HG03159 (cell line): ENCODE measurements around the gene BICD1.
"Not testable (repeated sequence)": the region's sequence is repeated elsewhere in the genome, so short reads cannot be mapped to it uniquely, and the experiment has no call there.

Source experiments
- ATAC-seq: cut with Tn5 transposase; IDR thresholded peaks from one replicate; pipeline ENCODE4 v1.9.1; 2021; ENCODE audit warnings: mild to moderate bottlenecking, moderate library complexity; ENCODE audit not compliant: unreplicated experiment

The BICD1 gene

DNA sequence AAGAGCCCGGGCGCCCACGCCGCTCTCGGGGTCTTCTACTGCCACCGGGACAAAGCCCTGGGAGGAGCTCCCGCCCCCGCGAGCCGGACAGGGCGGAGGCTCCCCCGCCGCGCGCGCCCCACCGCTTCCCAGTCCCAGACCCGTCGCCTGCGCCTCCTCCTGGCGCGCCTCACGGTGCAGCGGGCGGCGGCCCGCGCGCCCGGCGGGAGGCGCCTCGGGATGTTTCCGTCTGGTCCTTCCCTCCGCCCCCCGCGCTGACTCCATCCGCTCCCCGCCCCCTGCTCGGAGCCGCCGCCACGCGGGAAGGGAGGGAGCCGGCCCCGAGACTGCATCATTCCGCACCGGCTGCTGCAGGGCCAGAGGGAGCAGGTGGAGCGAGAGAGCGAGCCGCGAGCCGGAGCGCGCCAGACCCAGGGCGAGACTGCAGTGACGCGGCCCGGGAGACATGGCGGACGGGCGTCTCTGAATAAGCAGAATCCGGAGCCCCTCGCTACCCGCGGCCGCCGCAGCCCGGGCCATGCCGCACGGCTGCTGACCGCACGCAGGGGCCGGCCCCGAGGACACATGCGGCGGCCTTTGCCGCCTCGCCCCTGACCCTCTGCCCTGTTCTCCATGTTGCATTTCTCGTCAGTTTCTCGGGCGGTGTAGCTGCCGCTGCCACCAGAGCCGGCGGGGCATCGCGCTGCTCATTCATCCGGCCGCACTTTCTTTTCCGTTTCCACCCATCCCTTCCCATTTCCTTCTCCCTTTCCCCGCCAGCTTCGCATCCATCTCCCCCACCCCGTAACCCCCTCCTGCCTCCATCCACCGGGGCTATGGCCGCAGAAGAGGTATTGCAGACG, at the start of gene BICD1:
Gene BICD1, plus strand, starts transcription at position 331 of the 842 bp plus-strand sequence. Its CDS starts 485 bp downstream, at position 816.
- ATAC-seq: peak; percentile 80

DNA sequence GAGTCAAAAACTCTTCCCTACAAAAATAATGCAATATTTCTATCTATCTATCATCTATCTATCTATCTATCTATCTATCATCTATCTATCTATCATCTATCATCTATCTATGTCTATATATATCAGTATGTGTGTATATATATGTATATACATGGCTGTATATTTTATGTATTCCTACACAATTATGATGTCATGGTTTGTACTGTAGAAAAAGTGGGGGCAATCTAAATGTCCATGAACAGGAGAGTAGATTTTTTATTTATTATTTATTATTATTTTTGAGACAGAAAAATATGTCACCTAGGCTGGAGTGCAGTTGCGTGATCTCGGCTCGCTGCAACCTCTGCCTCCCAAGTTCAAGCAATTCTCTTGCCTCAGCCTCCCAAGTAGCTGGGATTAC, 45.6 kb upstream of the BICD1 start:
- no peak for ATAC-seq

- ATAC-seq: no peak
Measured at GRCh38 chr12:32062881-32063280, 43.8 kb upstream of the BICD1 start.

DNA sequence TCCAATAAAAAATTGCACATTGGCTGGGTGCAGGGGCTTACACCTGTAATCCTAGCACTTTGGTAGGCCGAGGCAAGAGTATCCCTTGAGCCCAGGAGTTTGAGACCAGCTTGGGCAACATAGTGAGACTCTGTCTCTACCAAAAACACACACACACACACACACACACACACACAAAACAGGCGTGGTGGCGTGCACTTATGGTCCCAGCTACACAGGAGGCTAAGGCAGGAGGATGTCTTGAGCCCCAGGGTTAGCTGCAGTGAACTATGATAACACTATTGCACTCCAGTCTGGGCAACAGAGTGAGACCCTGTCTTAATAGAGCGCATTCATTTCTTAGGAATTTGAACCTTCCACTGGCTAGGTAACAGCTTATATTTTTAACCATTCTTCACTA, 42.9 kb upstream of the BICD1 start:
- ATAC-seq: no peak

- no peak for ATAC-seq
Measured at GRCh38 chr12:32066206-32066605, 40.4 kb upstream of the BICD1 start.

DNA sequence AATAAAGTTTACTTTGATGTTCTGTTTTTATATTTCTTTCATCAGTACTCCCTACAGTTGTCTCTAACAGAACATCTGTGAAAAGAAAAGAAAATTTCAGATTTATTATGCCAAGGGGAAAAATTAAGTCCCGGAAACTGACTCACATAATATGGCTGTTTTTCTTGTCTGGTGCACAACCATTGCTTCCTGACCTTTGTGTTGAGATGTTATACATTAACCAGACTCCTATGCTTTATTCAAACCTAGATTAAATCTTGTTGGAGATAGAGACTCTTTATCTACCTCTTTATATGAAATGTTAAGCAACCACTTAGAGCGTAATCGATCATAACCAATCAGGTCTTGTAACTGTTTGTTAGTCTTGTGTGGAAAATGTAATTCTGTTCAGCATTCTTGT, 37.6 kb upstream of the BICD1 start:
- no peak for ATAC-seq

- ATAC-seq: no peak
Measured at GRCh38 chr12:32069731-32070130, 36.9 kb upstream of the BICD1 start.

GRCh38 chr12:32070370-32070769, 36.3 kb upstream of the BICD1 start:
- ATAC-seq: no peak

DNA sequence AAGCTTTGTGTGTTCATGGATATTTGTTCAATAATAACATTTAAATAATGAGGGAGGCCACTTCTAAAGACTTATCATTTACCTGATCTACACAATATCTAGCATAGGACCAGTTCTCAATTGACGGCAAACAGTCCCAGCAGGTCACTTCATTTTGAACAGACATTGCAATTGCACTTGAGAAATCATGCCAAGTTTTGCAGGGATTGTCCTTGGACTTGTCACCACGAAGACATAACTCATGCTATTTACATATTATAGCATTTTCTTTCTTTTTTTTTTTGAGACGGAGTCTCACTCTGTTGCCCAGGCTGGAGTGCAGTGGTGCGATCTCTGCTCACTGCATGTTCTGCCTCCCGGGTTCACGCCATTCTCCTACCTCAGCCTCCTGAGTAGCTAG, 34.5 kb upstream of the BICD1 start:
- ATAC-seq: no peak

GRCh38 chr12:32074432-32074831, 32.2 kb upstream of the BICD1 start:
- ATAC-seq: no peak

- ATAC-seq: no peak
Measured at GRCh38 chr12:32076941-32077340, 29.7 kb upstream of the BICD1 start.

DNA sequence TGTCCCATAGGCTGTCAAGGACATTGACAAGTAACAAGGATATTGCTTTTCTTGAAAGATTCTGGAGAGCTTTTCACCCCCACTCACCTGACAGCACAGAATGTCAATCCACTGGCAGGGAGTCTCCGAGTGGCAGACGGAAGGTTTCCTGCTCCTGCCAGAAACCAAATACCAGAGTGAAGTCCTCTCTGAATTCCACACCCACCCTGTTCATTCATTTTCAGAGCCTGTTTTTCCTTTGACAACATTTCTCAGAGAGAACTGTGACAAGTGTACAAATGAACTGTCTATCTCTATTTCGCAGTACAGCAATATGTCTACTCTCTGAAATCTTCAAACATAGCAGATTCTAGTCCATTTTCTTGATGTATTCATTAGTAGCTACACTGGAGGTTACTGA, 26.2 kb upstream of the BICD1 start:
- no peak for ATAC-seq

GRCh38 chr12:32083489-32083888, 23.2 kb upstream of the BICD1 start:
- no peak for ATAC-seq

- no peak for ATAC-seq
Measured at GRCh38 chr12:32084017-32084688, 22.5 kb upstream of the BICD1 start.

DNA sequence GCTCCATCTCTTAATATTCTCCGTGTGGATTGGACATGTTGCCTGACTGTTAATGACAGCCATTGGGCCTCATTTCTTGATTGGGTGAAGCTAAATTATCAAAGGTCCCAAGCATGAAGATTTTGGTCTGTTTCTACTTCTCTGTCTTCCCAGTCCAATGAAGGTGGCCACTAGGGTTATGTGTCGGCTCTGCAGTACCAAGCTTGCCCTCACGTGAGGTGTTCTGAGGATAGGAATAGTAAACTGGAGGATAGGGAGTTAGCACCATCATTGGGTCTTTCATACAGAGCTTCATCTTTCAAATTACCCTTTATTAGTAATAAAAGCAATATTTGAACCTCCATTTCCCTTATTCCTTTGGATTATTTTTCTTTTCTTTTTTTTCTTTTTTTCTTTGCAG, 21.9 kb upstream of the BICD1 start:
- ATAC-seq: no peak

DNA sequence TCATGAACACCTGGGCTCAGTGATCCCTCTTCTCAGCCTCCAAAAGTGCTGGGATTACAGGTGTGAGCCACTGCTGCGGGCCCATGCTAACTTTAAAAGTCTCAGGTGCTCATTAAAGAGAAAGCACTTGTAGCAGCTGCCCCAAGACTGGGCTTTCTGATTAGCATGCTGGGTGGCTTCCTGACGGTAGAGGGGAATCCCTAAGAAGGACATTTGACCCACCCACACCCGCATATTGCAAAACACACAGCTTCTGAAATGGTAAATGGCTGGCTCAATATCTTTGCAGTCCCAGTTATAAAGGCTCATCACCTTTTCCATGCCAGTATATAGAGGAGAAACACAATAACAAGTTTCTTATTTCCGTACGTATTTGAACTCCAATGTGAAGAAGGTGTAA, 19.3 kb upstream of the BICD1 start:
- no peak for ATAC-seq

DNA sequence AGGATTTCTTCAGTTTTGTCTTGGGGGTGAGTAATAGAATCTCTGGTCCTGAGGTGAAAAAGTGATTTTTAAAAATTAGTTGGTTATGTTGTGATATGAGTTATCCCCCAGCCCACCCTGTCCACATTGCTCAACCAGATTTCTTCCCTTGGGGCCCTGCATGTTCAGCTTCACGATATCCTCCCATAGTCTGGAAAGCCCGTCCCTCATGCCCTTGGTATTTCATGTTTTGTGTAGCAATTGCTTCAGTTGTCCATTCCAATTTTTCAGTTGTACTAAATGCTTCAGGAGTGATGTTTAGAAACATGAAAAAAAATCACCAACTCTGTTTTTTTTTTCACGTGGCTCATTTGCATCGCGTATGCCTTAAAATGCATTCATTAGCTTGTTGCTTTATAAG, 17.5 kb upstream of the BICD1 start:
- ATAC-seq: no peak

DNA sequence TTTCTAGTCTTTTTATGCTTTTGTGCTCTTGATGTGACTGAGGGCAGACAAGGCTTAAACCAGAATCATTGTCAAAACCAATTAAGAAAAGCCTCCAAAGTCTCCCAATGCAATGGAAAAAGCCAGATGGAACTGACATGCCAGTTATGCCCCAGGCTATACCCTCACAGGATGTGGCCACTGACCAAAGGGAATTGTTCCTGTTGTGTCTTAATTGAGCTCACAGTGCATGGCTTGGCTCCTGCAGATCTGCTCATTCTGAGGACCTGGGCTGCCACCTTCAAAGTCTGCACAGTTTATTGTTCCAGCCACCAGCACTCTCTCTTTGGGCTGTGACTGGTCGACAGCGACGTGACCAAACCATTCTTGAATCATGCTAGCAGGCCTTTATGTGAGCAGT, 17.1 kb upstream of the BICD1 start:
- no peak for ATAC-seq

- no peak for ATAC-seq
Measured at GRCh38 chr12:32091696-32092095, 15.0 kb upstream of the BICD1 start.

DNA sequence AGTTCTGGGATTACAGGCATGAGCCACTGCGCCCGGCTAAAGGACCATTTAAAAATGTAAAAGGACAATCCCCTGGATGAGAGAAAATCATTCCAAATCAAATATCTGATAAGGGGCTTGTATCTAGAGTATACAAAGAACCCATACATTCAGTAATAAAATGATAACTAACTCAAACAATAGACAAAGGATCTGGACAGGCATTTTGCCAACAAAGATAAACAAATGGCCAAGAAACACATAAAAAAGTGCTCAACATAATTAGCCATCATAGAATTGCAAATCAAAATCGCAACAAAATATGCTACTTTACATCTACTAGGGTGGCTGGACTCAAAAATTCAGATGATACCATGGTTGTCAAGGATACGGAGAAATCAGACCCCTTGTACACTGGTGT, 8.5 kb upstream of the BICD1 start:
- no peak for ATAC-seq

- not testable (repeated sequence) for ATAC-seq
Measured at GRCh38 chr12:32099275-32099674, 7.4 kb upstream of the BICD1 start.

- no peak for ATAC-seq
Measured at GRCh38 chr12:32100361-32100760, 6.3 kb upstream of the BICD1 start.
